ENCODE measurements around the gene FAM163B. TPM values are rescaled to one million over a fixed set of nuclear protein-coding genes. Genes with fewer than 3 reads are reported as not detected.

FAM163B gene
- total RNA-seq, 1 experiment from 2014 or later: not detected

- Mint-ChIP-seq H3K27me3 (ENCODE audit: insufficient read depth, unreplicated experiment) (peaks cover 33% of the 10 kb centered on the region), H3K9me3 (ENCODE audit: unreplicated experiment) (no peaks in the 10 kb centered on the region), H3K36me3 (ENCODE audit: insufficient read depth, unreplicated experiment) (no peaks in the 10 kb centered on the region), H3K4me3 (ENCODE audit: unreplicated experiment) (no peak overlapping the region), H3K27ac (ENCODE audit: low read depth, unreplicated experiment) (no peak overlapping the region), H3K4me1 (ENCODE audit: insufficient read depth, unreplicated experiment) (no peaks in the 10 kb centered on the region)
- ChIA-PET POLR2A (no interaction called here), CTCF (interaction anchor here (0.6 to 0.7 kb wide), 3 partner anchors 35 to 1134 kb away, joined by 3 read pairs; no protein-coding TSS in a partner anchor)
- BruUV-seq (replicated peaks): no TSS peak
- no peak for DNase-seq (ENCODE audit: unreplicated experiment)
- no peak for TF ChIP-seq CTCF (IDR thresholded peaks at IDR 0.05; ENCODE audit: unreplicated experiment)
- intact Hi-C loops (cut with micrococcal nuclease): no loop called here
Measured at GRCh38 chr9:133632806-133633680, 23.9 kb upstream of the FAM163B start.

- DNase-seq (ENCODE audit: unreplicated experiment): no peak
- Mint-ChIP-seq H3K4me1 (ENCODE audit: insufficient read depth, unreplicated experiment) (no peaks in the 10 kb centered on the region), H3K27me3 (ENCODE audit: insufficient read depth, unreplicated experiment) (peaks cover 40% of the 10 kb centered on the region), H3K4me3 (ENCODE audit: unreplicated experiment) (no peak overlapping the region), H3K9me3 (ENCODE audit: unreplicated experiment) (no peaks in the 10 kb centered on the region), H3K27ac (ENCODE audit: low read depth, unreplicated experiment) (no peak overlapping the region), H3K36me3 (ENCODE audit: insufficient read depth, unreplicated experiment) (no peaks in the 10 kb centered on the region)
- POLR2A ChIA-PET: interaction anchor here (0.9 kb wide), 1 partner anchor 27 kb away, joined by 3 read pairs; no protein-coding TSS in a partner anchor
- TF ChIP-seq CTCF (IDR thresholded peaks at IDR 0.05; ENCODE audit: unreplicated experiment): no peak
- intact Hi-C loops (cut with micrococcal nuclease): no loop called here
- BruUV-seq (replicated peaks): no TSS peak
- CTCF ChIA-PET: interaction anchor here (0.6 kb wide), 1 partner anchor 464 kb away, joined by 3 read pairs; no protein-coding TSS in a partner anchor
Measured at GRCh38 chr9:133631111-133631510, 21.9 kb upstream of the FAM163B start.

- H3K36me3 Mint-ChIP-seq (ENCODE audit: insufficient read depth, unreplicated experiment): no peaks in the 10 kb centered on the region
- ChIA-PET CTCF (no interaction called here), POLR2A (no interaction called here)
- no peaks in the 10 kb centered on the region for H3K9me3 Mint-ChIP-seq (ENCODE audit: unreplicated experiment)
- no TSS peak for BruUV-seq (replicated peaks)
- no peaks in the 10 kb centered on the region for H3K4me1 Mint-ChIP-seq (ENCODE audit: insufficient read depth, unreplicated experiment)
- no peak overlapping the region for H3K27ac Mint-ChIP-seq (ENCODE audit: low read depth, unreplicated experiment)
- no peak for DNase-seq (ENCODE audit: unreplicated experiment)
- H3K27me3 Mint-ChIP-seq (ENCODE audit: insufficient read depth, unreplicated experiment): peaks cover 45% of the 10 kb centered on the region
- H3K4me3 Mint-ChIP-seq (ENCODE audit: unreplicated experiment): no peak overlapping the region
- no peak for TF ChIP-seq CTCF (IDR thresholded peaks at IDR 0.05; ENCODE audit: unreplicated experiment)
- intact Hi-C loops (cut with micrococcal nuclease): no loop called here
Measured at GRCh38 chr9:133629221-133630110, 20.3 kb upstream of the FAM163B start.

- DNase-seq (ENCODE audit: unreplicated experiment): no peak
- Mint-ChIP-seq H3K9me3 (ENCODE audit: unreplicated experiment) (no peaks in the 10 kb centered on the region), H3K4me3 (ENCODE audit: unreplicated experiment) (no peak overlapping the region), H3K27me3 (ENCODE audit: insufficient read depth, unreplicated experiment) (peaks cover 52% of the 10 kb centered on the region), H3K36me3 (ENCODE audit: insufficient read depth, unreplicated experiment) (no peaks in the 10 kb centered on the region), H3K4me1 (ENCODE audit: insufficient read depth, unreplicated experiment) (no peaks in the 10 kb centered on the region), H3K27ac (ENCODE audit: low read depth, unreplicated experiment) (no peak overlapping the region)
- ChIA-PET POLR2A (no interaction called here), CTCF (no interaction called here)
- no TSS peak for BruUV-seq (replicated peaks)
- no peak for TF ChIP-seq CTCF (IDR thresholded peaks at IDR 0.05; ENCODE audit: unreplicated experiment)
- intact Hi-C loops (cut with micrococcal nuclease): no loop called here
Measured at GRCh38 chr9:133628766-133629165, 19.6 kb upstream of the FAM163B start.
